Osteocyte (in vitro differentiated cells): ENCODE data around the gene RBM12. TPM values are rescaled to one million over a fixed set of nuclear protein-coding genes. Genes with fewer than 3 reads are reported as not detected.
A peak's percentile ranks its signal among the peaks of the same experiment; 100 is the strongest.
"Not testable (repeated sequence)": the region's sequence is repeated elsewhere in the genome, so short reads cannot be mapped to it uniquely, and the experiment has no call there.

Source experiments
- DNase-seq: peaks from one replicate; pipeline ENCODE4 v3.0.0; 2021; ENCODE audit warnings: mixed read lengths; ENCODE audit not compliant: unreplicated experiment; ENCODE audit errors: extremely low spot score
- H3K27ac Mint-ChIP-seq: one replicate; pipeline ENCODE4 v1.8.0; 2021; ENCODE audit warnings: mild to moderate bottlenecking, mixed read lengths; ENCODE audit not compliant: unreplicated experiment
- H3K27me3 Mint-ChIP-seq: one replicate; pipeline ENCODE4 v1.8.0; 2021; ENCODE audit warnings: mixed read lengths; ENCODE audit not compliant: unreplicated experiment
- H3K36me3 Mint-ChIP-seq: one replicate; pipeline ENCODE4 v1.8.0; 2021; ENCODE audit warnings: mixed read lengths; ENCODE audit not compliant: unreplicated experiment
- H3K4me1 Mint-ChIP-seq: one replicate; pipeline ENCODE4 v1.8.0; 2021; ENCODE audit warnings: mixed read lengths; ENCODE audit not compliant: unreplicated experiment
- H3K4me3 Mint-ChIP-seq: one replicate; pipeline ENCODE4 v1.8.0; 2021; ENCODE audit warnings: mild to moderate bottlenecking, moderate library complexity, mixed read lengths; ENCODE audit not compliant: unreplicated experiment
- H3K9me3 Mint-ChIP-seq: one replicate; pipeline ENCODE4 v1.8.0; 2021; ENCODE audit warnings: mixed read lengths; ENCODE audit not compliant: unreplicated experiment
- long read RNA-seq: library from polyadenylated mRNA; unstranded; transcript quantifications from one replicate; pipeline ENCODE4 v2.0.0, GENCODE V29; 2021
- total RNA-seq: library from RNA; stranded (reverse); gene quantifications from 2 replicates; pipeline ENCODE4 v1.2.1, GENCODE V29; 2021
- TF ChIP-seq, protein P1 (sequence below): fragments of 200-600 bp; sonication (generic); IDR thresholded peaks from 2 replicates; pipeline ENCODE4 v1.5.0; 2021; ENCODE audit warnings: antibody characterized with exemption, mild to moderate bottlenecking, moderate library complexity

Gene RBM12, protein sequence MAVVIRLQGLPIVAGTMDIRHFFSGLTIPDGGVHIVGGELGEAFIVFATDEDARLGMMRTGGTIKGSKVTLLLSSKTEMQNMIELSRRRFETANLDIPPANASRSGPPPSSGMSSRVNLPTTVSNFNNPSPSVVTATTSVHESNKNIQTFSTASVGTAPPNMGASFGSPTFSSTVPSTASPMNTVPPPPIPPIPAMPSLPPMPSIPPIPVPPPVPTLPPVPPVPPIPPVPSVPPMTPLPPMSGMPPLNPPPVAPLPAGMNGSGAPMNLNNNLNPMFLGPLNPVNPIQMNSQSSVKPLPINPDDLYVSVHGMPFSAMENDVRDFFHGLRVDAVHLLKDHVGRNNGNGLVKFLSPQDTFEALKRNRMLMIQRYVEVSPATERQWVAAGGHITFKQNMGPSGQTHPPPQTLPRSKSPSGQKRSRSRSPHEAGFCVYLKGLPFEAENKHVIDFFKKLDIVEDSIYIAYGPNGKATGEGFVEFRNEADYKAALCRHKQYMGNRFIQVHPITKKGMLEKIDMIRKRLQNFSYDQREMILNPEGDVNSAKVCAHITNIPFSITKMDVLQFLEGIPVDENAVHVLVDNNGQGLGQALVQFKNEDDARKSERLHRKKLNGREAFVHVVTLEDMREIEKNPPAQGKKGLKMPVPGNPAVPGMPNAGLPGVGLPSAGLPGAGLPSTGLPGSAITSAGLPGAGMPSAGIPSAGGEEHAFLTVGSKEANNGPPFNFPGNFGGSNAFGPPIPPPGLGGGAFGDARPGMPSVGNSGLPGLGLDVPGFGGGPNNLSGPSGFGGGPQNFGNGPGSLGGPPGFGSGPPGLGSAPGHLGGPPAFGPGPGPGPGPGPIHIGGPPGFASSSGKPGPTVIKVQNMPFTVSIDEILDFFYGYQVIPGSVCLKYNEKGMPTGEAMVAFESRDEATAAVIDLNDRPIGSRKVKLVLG
- 85.5 and 97.3 TPM in 2 replicates for total RNA-seq
- long read RNA-seq, full-length matches to known transcripts, result 6 of 50 reads
- long read RNA-seq, partial matches to known transcripts, result 0 of 50 reads
- long read RNA-seq, other reads (novel, unspliced or antisense), result 44 of 50 reads

DNA sequence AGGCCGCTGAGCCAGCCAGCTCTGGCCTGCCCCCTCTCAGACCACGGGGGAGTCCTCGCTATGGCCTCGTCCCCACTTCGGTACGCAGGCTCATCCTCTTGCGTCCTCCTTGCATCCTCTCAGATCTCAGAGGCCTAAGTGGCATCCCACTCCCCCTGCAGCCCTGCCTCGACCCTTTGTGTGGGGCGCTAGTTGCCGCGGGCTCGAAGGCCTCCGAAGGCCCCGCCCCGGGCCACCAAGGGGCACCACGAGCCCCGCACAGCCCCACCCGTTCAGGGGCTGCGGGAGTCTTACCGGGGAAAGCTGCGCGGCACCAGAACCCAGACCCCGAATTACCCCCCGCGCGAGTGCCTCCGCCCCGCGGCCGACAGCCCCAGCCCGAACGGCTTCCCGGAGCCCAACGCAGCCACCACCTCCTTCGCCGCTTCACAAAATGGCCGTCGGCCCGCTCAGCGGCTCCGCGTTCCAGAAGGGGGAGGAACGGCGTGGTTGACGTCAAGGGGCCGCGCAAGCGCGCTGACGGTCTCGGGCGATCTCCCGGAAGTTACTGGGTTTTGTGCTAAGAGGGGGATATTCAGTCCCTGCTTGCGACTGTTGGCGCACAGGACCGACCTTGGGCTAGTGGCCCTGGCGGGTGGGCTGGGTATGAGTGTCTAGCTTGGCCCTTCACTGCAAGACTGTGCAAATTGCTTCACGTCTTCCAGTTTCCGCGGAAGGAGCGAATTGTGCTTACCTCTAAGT, at the start of gene RBM12, which contains the start of gene CPNE1:
TSS of gene RBM12 (minus strand) at position 435 of the 741 bp plus-strand sequence. CDS start 9,578 bp downstream, outside the sequence.
TSS of gene CPNE1 (minus strand) at position 435 of the 741 bp plus-strand sequence. CDS start 31,977 bp downstream, outside the sequence.
- TF ChIP-seq, protein P1, sequence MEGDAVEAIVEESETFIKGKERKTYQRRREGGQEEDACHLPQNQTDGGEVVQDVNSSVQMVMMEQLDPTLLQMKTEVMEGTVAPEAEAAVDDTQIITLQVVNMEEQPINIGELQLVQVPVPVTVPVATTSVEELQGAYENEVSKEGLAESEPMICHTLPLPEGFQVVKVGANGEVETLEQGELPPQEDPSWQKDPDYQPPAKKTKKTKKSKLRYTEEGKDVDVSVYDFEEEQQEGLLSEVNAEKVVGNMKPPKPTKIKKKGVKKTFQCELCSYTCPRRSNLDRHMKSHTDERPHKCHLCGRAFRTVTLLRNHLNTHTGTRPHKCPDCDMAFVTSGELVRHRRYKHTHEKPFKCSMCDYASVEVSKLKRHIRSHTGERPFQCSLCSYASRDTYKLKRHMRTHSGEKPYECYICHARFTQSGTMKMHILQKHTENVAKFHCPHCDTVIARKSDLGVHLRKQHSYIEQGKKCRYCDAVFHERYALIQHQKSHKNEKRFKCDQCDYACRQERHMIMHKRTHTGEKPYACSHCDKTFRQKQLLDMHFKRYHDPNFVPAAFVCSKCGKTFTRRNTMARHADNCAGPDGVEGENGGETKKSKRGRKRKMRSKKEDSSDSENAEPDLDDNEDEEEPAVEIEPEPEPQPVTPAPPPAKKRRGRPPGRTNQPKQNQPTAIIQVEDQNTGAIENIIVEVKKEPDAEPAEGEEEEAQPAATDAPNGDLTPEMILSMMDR, result peak; percentile 11
- Mint-ChIP-seq H3K4me3 (peak within 1 kb of the TSS; percentile 92), H3K9me3 (no peaks in the 10 kb centered on the region), H3K36me3 (peaks cover 15% of the 10 kb centered on the region), H3K27ac (peak within 1 kb of the TSS; percentile 99), H3K4me1 (peaks cover 46% of the 10 kb centered on the region), H3K27me3 (no peaks in the 10 kb centered on the region)
- peak; percentile 97 for DNase-seq

DNA sequence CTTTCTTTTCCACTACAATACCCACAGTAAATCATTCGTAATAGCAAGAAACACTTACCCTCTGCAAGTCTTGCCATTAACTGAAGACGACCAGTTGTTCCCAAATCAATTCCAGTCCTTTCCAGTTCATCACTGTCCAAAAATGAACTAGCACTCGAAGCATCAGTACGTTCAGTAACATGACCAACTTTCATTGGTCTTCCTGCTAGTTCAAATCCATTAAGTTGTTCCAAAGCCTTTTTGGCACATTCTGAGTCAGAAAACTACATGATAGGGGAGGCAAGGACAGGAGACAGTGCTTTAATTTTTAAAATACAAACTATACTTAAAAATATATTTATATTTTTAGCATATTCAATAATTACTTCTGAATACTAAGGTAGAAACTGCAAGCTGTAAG, 49.4 kb upstream of the RBM12 start:
- Mint-ChIP-seq H3K27me3 (no peaks in the 10 kb centered on the region), H3K27ac (no peak overlapping the region), H3K9me3 (no peaks in the 10 kb centered on the region), H3K4me1 (peaks cover 5% of the 10 kb centered on the region), H3K36me3 (peaks cover 54% of the 10 kb centered on the region), H3K4me3 (no peak overlapping the region)
- no peak for DNase-seq
- TF ChIP-seq, protein P1, result no peak

DNA sequence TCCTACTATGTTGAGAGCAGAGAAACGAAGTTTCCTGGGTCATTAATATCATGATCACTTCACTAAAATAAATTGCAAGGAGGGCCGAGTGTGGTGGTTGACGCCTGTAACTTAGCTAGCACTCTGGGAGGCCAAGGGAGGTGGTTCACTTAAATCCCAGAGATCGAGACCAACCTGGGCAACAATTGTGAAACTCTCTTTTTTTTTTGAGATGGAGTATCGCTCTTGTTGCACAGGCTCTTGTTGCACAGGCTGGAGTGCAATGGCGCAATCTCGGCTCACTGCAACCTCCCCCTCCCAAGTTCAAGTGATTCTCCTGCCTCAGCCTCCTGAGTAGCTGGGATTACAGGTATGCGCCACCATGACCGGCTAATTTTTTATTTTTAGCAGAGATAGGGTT, 48.4 kb upstream of the RBM12 start:
- not testable (repeated sequence) for DNase-seq, H3K9me3 Mint-ChIP-seq, H3K27ac Mint-ChIP-seq, H3K4me3 Mint-ChIP-seq, H3K4me1 Mint-ChIP-seq, H3K27me3 Mint-ChIP-seq
- peaks cover 57% of the 10 kb centered on the region for H3K36me3 Mint-ChIP-seq

DNA sequence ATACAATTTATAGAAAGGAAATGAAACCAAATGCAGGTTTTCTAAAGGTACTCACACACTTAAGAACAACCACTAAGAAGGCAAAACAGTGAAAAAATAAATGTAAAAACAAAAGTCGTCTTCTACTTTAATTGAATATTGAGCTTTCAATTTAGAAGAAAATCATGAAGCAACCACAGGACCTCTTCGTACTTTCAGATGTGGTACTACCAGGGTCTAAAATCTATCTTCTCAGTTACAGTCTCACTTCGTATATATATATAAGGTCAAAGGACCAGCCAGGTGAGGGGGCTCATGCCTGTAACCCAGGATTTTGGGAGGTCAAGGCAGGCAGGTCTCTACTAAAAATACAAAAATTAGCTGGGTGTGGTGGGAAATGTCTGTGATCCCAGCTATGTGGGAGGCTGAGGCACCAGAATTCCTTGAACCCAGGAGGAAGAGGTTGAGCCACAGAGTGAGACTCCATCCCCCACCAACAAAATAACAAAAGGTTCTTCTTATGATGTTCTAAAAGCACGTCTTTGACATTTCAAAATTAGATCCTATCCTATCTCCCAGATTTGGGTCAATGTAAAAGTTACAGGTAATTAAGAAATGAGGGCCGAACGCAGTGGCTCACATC, 47.0 kb upstream of the RBM12 start:
- Mint-ChIP-seq H3K27ac (peak overlapping the region; percentile 8), H3K27me3 (no peaks in the 10 kb centered on the region), H3K4me1 (peaks cover 7% of the 10 kb centered on the region), H3K4me3 (no peak overlapping the region), H3K9me3 (no peaks in the 10 kb centered on the region), H3K36me3 (peaks cover 53% of the 10 kb centered on the region)
- no peak for DNase-seq
- TF ChIP-seq, protein P1, result no peak
